Heart right ventricle (tissue), 16 donors: ENCODE data around the gene PIK3IP1. TPM values are rescaled to one million over a fixed set of nuclear protein-coding genes. Genes with fewer than 3 reads are reported as not detected.

Source experiments
- ATAC-seq, 8 donors: fragments of 200-7000 bp; cut with Tn5 transposase; one replicate each; pipeline ENCODE4 v1.9.1; 2020; ENCODE audit warnings: mild to moderate bottlenecking in 8 of 8, moderate library complexity in 8 of 8, moderate number of reproducible peaks in 1 of 8
- DNase-seq, 2 donors: peaks; one replicate each; pipeline ENCODE4 v3.0.0-alpha.2; 2020
- H3K27ac ChIP-seq, 10 donors: fragments of 200-600 bp; sonication (generic) in 2 of 10; one replicate each; pipeline versions ENCODE4 v1.5.0 to v1.8.0; 2020 to 2022; ENCODE audit warnings: mild to moderate bottlenecking in 3 of 10
- H3K27me3 ChIP-seq, 7 donors: fragments of 200-600 bp; one replicate each; pipeline ENCODE4 v1.8.0; 2021 to 2022; ENCODE audit warnings: mild to moderate bottlenecking in 2 of 7
- H3K36me3 ChIP-seq, 9 donors: fragments of 200-600 bp; sonication (generic) in 1 of 9; one replicate each; pipeline versions ENCODE4 v1.5.0 to v1.8.0; 2020 to 2022; ENCODE audit warnings: mild to moderate bottlenecking in 2 of 9
- H3K4me1 ChIP-seq, 9 donors: fragments of 200-600 bp; sonication (generic) in 1 of 9; one replicate each; pipeline versions ENCODE4 v1.5.0 to v1.8.0; 2020 to 2022; ENCODE audit warnings: mild to moderate bottlenecking in 4 of 9
- H3K4me3 ChIP-seq, 10 donors: fragments of 200-600 bp; sonication (generic) in 2 of 10; one replicate each; pipeline versions ENCODE4 v1.5.0 to v1.8.0; 2020 to 2022; ENCODE audit warnings: mild to moderate bottlenecking in 7 of 10, moderate library complexity in 2 of 10
- H3K9me3 ChIP-seq, 11 donors: fragments of 200-600 bp in 10 of 11; sonication (generic) in 2 of 11; one replicate each; pipeline versions ENCODE4 v1.5.0 to v1.8.0; 2013 to 2022; ENCODE audit warnings: mild to moderate bottlenecking in 2 of 11, control low read depth in 1 of 11, moderate library complexity in 1 of 11
- CTCF ChIP-seq, 9 donors: fragments of 200-600 bp; sonication (generic) in 2 of 9; IDR thresholded peaks; one replicate each; pipeline versions ENCODE4 v1.5.0 to v1.8.0; 2021 to 2022; ENCODE audit warnings: antibody characterized with exemption in 9 of 9, mild to moderate bottlenecking in 5 of 9, moderate library complexity in 1 of 9
- WGBS, 2 donors: extraction: QIAGEN DNeasy Blood & Tissue Kit; methylation state at CpG; one replicate each; pipeline ENCODE4 v1.1.7; 2013; ENCODE audit warnings: inconsistent platforms in 1 of 2; 5-methylcytosine and 5-hydroxymethylcytosine counted together
- intact Hi-C, 10 donors: fragments of 100-400 bp; cut with DNase I; formaldehyde crosslinking; loops; one replicate each; pipeline versions ENCODE4 v1.11.1 to v1.14.2; 2022
- polyA plus RNA-seq, 2 donors: library from polyadenylated mRNA; stranded (reverse); fragments of 200-250 nt; gene quantifications; one replicate each; pipeline ENCODE4 v1.2.3, GENCODE V29; 2013
- total RNA-seq, 10 donors: library from RNA; stranded (reverse); fragmentation: NEBNext Ultra II Directional in 3 of 10; extraction: Animal tissue kit (Norgen Biotek cat#: 25700) in 3 of 10; gene quantifications; one replicate each; pipeline versions ENCODE4 v1.2.1 to v1.2.4, GENCODE V29; 2021 to 2023
- donor health status: Arrhythmogenic right ventricular cardiomyopathy.
- donor health status: ischemic (EF 13 %, LVEDD 7.1; RV severe dilation, severe dysfunction).
- donor health status: healthy with polysubstance abuse.
- donor health status: DM: no; HTN: yes; CAD: no.
- donor health status: DM: no; HTN: no; CAD: no.
- donor health status: ischemic (EF 25% LVEDD 6.9; RV normal size, moderate dysfunction).
- donor health status: ischemic (EF 25% LVEDD 5.7; RV mildly dilated, moderate dysfunction).
- donor health status: healthy.
- donor health status: DM: yes; HTN: yes; CAD: no.
- donor health status: Ischemic cardiomyopathy.
- donor health status: ischemic (EF 35%, LVEDD 5.7; RV mildly dilated, moderate dysfunction).
- donor health status: nonischemic (EF 11% LVEDD 7.7; RV severe dilation, severe dysfunction).
- donor health status: DM: yes; HTN: yes; CAD: no.
- donor health status: PGD.
- donor health status: ischemic (EF 29% LVEDD 5.4; RV normal size, mild dysfunction).
- donor health status: nonischemic (EF 23%, LVEDD 6.1; RV moderate dilation, normal function).

PIK3IP1 gene
- total and polyA plus RNA-seq, 12 donors: 3.6 to 28.6 (median 12.9) TPM

- H3K27me3 ChIP-seq: no peaks in the 10 kb centered on the region
- H3K4me1 ChIP-seq: peaks cover 0 to 12% (median 0%) of the 10 kb centered on the region in 9 donors
- peaks cover 0 to 97% (median 66%) of the 10 kb centered on the region in 9 donors for H3K36me3 ChIP-seq
- ATAC-seq: peak in 1 of 8 donors; percentile 21
- no peak for TF ChIP-seq CTCF (IDR thresholded peaks at IDR 0.05)
- peak overlapping the region in 3 of 10 donors; percentile 4 to 79 (median 21) for H3K27ac ChIP-seq
- no peak overlapping the region for H3K4me3 ChIP-seq
- DNase-seq: no peak
- intact Hi-C loops: loop anchor here in 2 of 10 donors (10.0 kb wide), 1 partner anchor 64 kb away; the partner anchor contains the start of gene LIMK2 (in 2 of the 2)
- H3K9me3 ChIP-seq: no peaks in the 10 kb centered on the region
- WGBS, 2 donors: 72 to 82% methylated on average over 6 of the region's 6 CpGs
These were observed 13.5 kb downstream of the PIK3IP1 start for GRCh38 chr22:31278626-31279326.

GRCh38 chr22:31278151-31278621, 14.1 kb downstream of the PIK3IP1 start:
- Histone ChIP-seq H3K27me3 (no peaks in the 10 kb centered on the region), H3K9me3 (no peaks in the 10 kb centered on the region), H3K4me3 (no peak overlapping the region), H3K4me1 (peaks cover 0 to 8% (median 0%) of the 10 kb centered on the region in 9 donors), H3K27ac (peak overlapping the region in 2 of 10 donors; percentile 26 to 79), H3K36me3 (peaks cover 0 to 97% (median 61%) of the 10 kb centered on the region in 9 donors)
- intact Hi-C loops: loop anchor here in 2 of 10 donors (10.0 kb wide), 1 partner anchor 63 kb away; the partner anchor contains the start of gene LIMK2 (in 2 of the 2)
- ATAC-seq: no peak
- TF ChIP-seq CTCF (IDR thresholded peaks at IDR 0.05): no peak
- WGBS, 2 donors: 81 to 87% methylated on average over 9 of the region's 9 CpGs
- no peak for DNase-seq

GRCh38 chr22:31277741-31278140, 14.5 kb downstream of the PIK3IP1 start:
- intact Hi-C loops: loop anchor here in 2 of 10 donors (10.0 kb wide), 1 partner anchor 63 kb away; the partner anchor contains the start of gene LIMK2 (in 2 of the 2)
- DNase-seq (no peak), ATAC-seq (no peak)
- no peaks in the 10 kb centered on the region for H3K27me3 ChIP-seq
- H3K27ac ChIP-seq: peak overlapping the region in 2 of 10 donors; percentile 26 to 79
- peaks cover 0 to 8% (median 0%) of the 10 kb centered on the region in 9 donors for H3K4me1 ChIP-seq
- no peaks in the 10 kb centered on the region for H3K9me3 ChIP-seq
- H3K36me3 ChIP-seq: peaks cover 0 to 97% (median 57%) of the 10 kb centered on the region in 9 donors
- 75 to 89% methylated on average over 5 of the region's 5 CpGs for WGBS, 2 donors
- no peak for TF ChIP-seq CTCF (IDR thresholded peaks at IDR 0.05)
- no peak overlapping the region for H3K4me3 ChIP-seq

- Histone ChIP-seq H3K27ac (no peak overlapping the region), H3K4me3 (no peak overlapping the region), H3K4me1 (peaks cover 0 to 10% (median under 1%) of the 10 kb centered on the region in 9 donors), H3K36me3 (peaks cover 0 to 97% (median 50%) of the 10 kb centered on the region in 9 donors), H3K27me3 (no peaks in the 10 kb centered on the region), H3K9me3 (no peaks in the 10 kb centered on the region)
- TF ChIP-seq CTCF (IDR thresholded peaks at IDR 0.05): no peak
- intact Hi-C loops: loop anchor here in 2 of 10 donors (10.0 kb wide), 1 partner anchor 62 kb away; the partner anchor contains the start of gene LIMK2 (in 2 of the 2)
- DNase-seq (no peak), ATAC-seq (no peak)
- WGBS, 2 donors: 94 to 96% methylated on average over 67 to 69 of the region's 69 CpGs
These were observed 15.7 kb downstream of the PIK3IP1 start for GRCh38 chr22:31276426-31277167.
